Activated naive CD4-positive, alpha-beta T cell treated with anti-CD3 and anti-CD28 coated beads, Interleukin-2, amount 50 U/mL, for 16 hours (primary cell): ENCODE measurements around the gene NNAT.
A peak's percentile ranks its signal among the peaks of the same experiment; 100 is the strongest.
"Not testable (repeated sequence)": the region's sequence is repeated elsewhere in the genome, so short reads cannot be mapped to it uniquely, and the experiment has no call there.

ENCODE experiments used
- DNase-seq: peaks from one replicate; pipeline ENCODE4 v3.0.0-alpha.2; 2020

Gene NNAT

DNA sequence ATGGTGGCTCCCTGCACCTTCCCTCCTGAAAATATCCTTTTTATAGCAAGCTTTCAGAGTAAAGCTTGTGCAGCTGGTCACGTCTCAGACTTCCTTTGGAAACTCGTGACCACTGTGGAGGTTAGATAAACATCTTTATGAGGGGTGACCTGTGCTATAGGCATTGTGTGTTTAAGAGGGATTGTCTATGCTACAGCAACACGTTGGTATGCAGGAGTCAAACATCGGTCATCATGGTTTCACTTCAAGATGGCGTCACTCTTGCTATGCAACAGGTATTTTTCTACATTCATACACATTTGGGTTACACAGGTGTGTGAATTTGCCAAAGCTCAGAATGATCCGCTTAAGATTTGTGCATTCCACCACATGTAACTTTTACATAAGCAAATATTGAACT is 21.2 kb downstream of the NNAT start:
- DNase-seq: no peak

DNA sequence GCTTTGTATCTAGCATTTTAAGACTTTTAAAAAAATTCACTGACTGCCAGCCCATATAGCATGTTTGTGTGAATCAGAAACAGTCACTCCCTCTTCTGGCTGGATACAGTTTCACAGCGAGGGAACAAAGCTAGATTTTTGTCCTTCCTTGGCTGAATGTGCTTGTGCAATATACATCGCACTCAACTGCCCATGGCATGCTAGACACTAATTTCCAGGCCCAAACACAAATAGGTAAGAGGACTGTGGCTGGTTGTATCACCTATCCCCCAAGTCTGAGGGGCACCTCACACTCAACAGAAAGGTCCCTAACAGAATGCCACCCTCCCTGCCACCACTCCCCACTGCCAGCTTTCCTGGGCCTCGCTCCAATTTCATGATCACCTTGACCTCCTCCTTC is 22.8 kb downstream of the NNAT start:
- no peak for DNase-seq

DNA sequence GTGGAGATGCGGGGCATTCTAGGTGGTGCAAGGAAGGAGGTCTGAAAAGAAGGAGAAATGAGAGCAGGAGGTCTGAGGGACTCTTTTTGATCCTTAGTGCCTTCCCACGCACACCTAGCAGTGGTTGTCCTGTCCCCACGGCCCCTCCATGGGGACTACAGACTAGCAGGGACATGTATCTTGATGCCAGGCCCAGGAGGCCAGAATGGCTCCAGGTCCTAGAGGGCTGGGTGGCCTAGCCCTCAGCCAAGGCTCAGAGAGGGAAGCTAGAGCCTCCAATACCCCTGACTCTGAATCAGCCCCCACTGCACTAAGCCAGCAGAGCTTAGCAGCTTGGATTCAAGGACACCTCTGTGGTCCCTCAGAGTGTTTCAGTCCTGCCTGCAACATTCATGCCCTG is 23.3 kb downstream of the NNAT start:
- DNase-seq: no peak

DNA sequence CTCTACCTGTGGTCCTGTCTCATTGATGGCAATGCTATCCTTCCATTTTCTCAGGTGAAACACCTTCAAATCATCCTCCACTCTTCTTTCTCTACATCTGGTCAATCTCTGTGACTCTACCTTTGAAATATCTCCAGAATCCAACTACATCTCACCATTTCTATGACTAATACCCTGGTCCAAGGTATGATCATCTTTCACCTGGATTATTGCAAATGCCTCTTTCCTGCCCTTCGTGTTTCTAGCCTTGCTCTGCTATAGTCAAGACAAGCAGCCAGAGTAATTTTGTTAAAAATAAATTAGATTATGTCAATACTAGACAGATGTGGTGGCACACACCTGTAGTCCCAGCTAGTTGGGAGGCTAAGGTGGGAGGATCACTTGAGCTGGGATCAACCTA is 24.5 kb downstream of the NNAT start:
- DNase-seq: no peak

DNA sequence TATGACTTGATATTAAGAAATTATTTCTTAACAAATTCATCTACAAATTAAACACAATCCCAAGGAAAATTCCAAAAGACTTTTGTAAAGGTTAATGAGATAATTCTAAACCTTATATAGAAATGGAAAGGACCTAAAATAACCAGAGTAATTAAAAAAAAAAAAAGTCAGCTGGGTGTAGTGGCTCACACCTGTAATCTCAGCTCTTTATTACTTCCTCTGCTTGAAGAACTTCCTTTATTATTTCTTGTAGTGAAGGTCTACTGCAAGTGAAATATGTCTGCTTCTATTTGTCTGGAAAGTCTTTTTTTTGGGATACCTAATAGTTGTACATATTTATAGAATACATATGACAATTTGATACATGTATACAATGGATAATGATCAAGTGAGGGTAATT is 26.9 kb downstream of the NNAT start:
- DNase-seq: no peak

DNA sequence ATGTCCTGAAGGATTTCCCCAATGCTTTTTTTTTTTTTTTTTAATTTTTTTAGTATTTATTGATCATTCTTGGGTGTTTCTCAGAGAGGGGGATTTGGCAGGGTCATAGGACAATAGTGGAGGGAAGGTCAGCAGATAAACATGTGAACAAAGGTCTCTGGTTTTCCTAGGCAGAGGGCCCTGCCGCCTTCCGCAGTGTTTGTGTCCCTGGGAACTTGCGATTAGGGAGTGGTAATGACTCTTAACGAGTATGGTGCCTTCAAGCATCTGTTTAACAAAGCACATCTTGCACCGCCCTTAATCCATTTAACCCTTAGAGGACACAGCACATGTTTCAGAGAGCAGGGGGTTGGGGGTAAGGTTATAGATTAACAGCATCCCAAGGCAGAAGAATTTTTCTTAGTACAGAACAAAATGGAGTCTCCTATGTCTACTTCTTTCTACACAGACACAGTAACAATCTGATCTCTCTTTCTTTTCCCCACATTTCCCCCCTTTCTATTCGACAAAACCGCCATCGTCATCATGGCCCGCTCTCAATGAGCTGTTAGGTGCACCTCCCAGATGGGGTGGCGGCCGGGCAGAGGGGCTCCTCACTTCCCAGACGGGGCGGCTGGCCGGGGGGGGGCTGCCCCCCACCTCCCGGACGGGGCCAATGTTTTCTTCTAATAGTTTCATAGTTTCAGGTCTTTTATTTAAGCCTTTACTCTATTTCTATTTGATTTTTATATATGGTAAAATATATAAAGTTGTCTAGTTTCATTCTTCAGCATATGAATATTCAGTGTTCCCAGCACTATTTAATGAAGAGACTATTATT is 29.3 kb downstream of the NNAT start:
- DNase-seq: not testable (repeated sequence)

DNA sequence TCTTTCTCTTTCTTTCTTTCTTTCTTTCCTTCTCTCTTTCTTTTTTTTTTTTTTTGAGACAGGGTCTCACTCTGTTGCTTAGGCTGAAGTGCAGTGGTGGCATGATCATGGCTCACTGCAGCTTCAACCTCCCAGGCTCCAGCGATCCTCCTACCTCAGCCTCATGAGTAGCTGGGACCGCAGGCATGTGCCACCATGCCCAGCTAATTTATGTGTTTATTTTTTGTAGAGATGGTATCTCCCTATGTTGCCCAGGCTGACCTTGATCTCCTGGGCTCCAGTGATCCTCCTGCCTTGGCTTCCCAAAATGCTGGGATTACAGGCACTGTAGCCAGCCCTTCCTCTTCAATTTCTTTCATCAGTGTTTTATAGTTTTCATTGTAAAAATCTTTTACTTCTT is 30.6 kb downstream of the NNAT start:
- not testable (repeated sequence) for DNase-seq

DNA sequence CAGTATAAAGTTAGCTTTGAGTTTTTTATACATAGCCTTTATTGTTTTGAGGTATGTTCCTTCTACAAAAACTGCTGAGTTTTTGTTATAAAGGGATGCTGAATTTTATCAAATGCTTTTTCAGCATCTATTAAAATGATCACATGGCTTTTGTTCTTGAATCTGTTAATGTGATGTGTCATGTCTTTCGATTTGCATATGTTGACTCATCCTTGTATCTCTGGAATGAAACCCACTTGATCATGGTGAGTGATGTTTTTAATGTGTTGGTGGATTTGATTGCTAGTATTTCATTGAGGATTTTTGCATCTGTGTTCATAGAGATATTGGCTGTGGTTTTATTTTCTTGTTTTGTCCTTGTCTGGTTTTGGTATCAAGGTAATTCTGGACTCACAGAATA is 31.4 kb downstream of the NNAT start:
- DNase-seq: no peak

DNA sequence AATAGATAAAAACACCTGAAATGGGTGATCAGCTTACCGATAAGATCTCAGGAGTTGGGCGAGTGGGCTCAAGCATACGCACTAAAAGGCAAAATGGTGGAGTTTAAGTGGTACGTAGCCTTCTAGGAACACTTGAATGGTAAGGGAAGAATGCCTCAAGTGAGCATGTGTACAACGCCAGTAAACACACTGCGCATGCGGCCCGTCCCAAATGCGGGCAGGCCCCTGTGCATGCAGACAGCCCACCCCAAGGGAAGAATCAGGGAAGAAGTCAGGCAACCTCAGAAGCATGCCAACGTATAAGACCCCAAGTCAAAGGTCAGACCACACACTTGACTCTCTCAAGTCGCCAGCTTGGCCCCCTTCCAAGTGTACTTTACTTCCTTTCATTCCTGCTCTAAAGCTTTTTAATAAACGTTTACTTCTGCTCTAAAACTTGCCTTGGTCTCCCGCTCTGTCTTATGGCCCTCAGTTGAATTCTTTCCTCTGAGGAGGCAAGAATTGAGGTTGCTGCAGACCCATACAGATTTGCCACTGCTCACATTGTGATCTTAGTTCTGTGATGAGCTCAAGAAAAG is 33.8 kb downstream of the NNAT start:
- not testable (repeated sequence) for DNase-seq

DNA sequence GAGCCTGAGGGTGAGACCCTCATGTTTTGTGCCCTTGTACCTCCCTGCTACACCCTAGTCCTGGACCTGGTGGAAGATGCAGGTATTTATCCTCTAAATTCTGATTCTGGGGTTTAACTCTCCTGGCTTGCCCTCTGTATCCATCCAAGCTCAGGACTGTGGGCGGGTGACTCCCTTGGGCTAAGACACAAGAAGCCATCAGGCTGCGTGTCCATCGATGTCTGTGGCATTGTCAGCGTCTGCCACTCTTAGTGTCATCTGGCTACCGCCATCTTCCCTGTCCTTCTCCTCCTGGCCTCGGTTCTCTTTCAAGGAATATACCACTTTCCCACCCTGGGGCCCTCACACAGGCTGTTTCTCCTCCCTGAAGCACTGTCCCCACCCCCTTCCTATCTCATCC is 35.5 kb downstream of the NNAT start:
- no peak for DNase-seq

DNA sequence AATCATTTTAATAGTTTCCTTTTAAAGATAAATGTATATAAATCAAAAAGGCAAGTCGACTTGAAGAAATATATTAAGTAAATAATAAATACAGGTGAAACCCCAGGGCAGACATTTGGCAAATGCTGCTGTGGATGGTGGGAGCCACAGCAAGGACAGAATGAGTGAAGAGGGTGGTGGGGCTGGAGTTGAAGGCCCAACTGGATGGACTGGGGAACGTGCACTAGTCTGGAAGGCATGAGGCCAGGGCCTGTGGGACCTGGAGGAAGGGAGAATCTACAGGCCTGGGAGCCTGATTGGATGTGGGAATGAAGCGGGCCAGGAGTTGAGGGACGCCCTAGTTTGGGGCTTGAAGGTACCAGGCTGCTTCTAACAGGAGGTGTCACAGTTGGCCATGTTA is 37.3 kb downstream of the NNAT start:
- DNase-seq: no peak

DNA sequence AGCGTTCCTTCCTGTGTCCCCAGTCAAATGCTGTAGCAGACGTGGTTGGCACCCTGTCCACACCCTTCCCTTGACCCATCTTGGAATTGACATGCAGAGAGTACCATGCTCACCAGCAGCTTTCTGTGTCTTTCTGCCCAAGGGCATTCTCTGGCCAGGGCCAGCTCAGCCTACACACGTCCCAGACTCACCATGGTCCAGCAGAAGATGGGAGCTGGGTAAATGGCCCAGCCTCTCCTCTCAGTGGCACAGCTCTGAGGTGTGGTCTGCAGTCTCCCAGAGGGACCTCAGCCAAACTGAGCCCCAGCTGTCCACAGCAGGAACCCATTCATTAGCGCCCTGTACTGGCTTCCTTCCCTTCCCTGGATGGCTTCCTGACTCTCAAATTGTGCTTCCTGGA is 37.7 kb downstream of the NNAT start:
- DNase-seq: no peak

DNA sequence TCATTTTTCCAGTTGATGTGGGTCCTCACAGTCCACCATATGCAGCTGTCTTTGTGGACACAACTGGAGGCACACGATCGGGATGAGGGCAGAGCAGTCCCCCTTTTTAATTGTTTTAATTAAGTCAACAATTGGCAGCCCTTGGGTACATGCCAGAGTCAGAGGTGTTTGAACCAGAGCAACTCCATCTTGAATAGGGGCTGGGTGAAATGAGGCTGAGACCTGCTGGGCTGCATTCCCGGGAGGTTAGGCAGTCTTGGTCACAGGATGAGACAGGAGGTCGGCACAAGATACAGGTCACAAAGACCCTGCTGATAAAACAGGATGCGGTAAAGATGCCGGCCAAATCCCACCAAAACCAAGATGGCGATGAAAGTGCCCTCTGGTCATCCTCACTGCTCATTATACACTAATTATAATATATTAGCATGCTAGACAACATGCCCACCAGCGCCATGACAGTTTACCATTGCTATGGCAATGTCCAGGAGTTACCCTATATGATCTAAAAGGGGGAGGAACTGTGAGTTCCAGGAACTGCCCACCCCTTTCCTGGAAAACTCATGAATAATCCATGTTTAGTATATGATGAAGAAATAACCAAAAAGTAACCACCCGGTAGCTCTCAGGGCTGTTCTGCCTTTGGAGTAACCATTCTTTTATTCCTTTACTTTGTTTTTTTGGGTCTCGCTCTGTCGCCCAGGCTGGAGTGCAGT is 38.4 kb downstream of the NNAT start:
- no peak for DNase-seq

DNA sequence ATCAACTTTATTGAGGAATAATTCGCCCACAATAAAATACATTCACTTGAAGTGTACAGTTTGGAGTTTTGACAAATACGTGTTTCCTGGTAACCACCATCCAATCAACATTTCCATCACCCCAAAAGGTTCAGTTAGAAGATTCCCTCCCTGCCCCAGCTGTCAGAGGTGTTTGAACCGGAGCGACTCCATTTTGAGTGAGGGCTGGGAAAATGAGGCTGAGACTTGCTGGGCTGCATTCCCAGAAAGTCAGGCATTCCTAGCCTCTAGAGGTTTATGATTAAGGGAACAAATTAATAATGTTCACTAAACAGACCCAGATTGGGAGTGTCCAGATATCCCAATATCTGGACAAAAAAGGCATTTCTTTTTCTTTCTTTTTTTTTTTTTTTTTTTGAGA is 39.6 kb downstream of the NNAT start:
- DNase-seq: no peak

DNA sequence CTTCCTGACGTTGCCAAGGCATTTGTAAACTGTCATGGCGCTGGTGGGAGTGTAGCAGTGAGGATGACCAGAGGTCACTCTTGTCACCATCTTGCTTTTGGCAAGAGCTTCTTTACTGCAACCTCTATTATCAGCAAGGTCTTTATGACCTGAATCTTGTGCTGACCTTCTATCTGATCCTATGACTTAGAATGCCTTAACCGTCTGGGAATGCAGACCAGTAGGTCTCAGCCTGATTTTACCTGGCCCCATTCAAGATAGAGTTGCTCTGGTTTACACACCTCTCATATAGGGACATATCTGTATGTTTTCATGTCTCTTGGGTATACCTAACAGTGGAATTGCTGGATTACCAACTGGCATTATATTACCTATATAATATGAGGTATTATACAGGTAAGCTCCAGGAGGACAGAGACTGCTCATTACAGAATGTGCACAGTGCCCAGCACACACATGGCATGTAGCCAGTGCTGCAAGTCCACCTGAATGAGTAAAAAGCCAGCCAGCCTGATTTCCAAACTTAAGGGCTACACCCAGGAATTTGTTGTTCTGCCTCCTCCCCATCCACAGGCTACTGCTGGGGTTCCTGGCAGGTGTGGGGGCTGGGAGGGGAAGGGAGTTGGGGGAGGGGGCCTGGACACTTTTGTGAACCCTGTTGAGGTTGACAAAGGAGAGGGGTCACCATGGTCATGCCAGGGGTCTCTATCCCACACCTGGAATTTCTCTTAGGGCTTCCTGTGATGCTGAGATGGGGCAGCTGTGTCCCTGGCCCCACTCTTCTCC is 41.8 kb downstream of the NNAT start:
- no peak for DNase-seq

DNA sequence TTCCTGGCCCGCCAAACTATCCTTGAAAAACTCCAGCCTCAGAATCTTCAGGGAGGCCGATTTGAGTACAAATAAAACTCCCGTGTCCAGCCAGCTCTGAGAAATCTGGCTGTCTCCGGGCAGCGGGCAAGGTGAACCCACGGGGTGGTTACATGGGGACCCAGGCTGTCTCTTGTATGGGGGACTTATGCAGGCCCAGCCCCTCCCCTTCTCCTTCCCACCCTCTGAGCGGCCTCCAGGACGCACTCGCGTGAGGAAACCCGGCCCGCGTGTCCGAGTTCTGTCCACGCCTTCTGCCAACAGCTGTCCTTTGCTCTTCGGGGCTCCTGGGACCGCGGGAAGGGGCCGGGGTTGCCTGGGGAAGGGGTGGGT is 43.0 kb downstream of the NNAT start:
- DNase-seq: no peak

DNA sequence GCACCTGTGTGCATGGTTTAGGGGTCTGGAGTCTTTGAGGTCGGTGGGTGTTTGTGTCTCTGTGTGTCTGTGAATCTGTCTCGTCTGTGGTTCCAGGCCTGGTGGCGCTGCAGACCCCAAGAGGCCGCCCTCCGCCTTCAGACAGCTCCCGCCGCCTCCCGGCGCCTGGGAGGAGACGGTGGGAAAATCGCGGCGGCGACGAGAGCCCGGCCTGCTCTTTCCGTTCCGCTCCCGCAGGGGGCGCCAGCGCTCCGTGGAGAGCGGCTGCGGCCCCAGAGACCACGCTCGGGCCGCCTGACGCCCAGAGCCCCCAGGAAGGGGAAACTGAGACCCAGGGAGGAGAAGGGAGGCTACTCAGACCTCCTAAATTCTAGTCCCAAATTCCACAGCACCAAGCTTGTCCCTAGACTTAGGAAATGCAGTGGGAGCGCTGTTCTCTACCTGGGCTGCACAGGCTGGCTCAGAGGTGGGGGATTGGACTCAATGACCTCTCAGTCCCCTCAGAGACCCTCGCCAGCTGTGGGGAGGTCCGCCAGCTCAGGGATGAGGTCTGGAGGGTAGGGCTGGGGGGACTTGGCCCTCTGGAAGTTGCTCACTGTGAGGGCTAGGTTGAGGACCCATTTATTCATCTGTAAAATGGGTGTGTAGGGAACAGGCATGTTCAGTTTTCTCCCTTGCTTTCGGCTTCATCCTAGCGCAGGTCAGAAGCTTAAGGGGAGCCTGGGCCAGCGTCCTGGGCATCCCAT is 43.5 kb downstream of the NNAT start:
- peak; percentile 40 for DNase-seq

DNA sequence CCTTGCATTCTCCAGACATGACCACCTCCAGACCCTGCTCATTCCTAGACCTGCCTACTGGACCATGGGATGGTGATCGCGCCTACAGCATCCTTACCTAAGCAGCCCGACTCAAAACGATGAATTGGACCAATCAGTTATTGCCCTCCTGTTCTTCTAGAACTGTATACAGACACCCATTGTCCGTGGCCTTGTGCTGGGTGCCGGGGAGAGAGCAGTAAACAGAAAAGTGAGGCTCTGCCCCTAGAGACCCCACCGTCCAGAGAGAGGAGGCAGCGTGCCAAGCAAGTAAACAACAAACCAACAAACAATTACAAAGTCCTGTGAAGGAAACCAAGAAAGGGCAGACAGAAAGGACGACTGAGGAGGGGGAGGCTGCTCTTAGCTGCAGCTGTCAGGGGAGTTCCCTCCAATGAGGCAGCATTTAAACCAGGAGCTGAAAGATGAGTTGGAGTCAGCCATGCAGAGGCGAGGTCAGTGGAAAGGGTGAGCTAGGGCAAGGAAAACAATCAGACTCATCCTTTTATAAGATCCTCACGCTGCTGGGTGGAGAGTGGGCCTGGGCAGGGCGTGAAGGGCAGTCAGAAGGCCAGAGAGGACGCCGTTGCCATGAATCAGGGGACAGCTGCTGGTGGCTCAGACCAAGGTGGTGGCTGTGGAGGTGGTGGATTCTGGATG is 44.2 kb downstream of the NNAT start:
- no peak for DNase-seq

DNA sequence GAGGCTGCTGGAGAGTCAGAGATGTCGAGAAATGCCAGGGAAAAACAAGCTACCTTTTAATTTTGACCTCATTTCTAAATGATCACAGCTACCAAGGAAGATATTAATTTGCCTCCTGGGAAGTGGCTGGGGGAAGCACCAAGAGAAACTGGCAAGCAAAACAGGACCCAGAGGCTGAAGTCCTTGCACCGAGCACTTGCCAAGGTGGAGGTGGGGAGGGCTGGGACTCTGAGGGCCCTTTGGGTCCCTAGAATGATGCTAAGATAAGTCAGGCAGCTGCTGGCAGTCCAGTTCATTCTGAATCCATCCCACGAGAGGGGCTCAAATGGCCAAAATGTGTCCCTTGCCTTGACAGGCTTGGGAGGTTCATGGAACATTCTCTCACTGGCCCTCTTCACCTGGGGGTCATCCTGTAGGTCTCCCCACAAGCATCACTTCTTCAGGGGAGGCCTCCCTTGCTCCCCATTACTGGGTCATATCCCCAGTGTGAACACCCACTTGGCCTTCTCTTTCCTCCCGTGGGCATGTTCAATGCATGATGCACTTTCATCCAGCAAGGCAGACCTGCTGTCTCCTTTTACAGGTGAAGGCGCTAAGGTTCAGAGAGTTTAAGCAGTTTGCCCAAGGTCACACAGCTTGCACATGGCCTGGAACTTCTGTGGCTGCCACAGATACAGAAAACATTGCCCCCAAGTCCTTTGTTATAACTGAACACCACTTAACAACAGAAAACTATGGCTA is 45.7 kb downstream of the NNAT start:
- no peak for DNase-seq

DNA sequence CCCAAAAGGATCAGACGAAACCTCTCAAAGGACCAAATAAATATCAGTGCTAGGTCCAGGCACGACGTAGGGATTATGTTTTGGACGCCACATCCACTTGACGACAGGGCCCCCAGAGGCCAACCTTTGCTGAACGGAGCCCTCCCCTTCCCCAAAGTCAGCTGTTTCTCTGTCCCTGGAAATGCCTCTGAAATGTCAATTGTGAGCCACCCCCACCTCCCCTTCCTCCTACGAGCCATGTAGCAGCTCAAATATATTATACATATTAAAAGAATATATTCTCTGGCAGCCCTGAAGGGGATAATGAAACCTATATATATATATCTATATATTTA is 46.2 kb downstream of the NNAT start:
- DNase-seq: no peak
